H9 (cell line): Measurements from ENCODE around the gene MUL1. TPM values are rescaled to one million over a fixed set of nuclear protein-coding genes. Genes with fewer than 3 reads are reported as not detected.

Source experiments
- DNase-seq: peaks from one replicate; pipeline ENCODE4 v3.0.0-alpha.2; 2017
- H2AFZ ChIP-seq: one replicate; pipeline ENCODE4 v1.6.1; 2013; ENCODE audit warnings: mild to moderate bottlenecking, low read length, control low read depth, moderate library complexity
- H2AK5ac ChIP-seq: 2 replicates; pipeline ENCODE4 v1.6.1; 2013; ENCODE audit warnings: low read length, control low read depth, mixed read lengths; ENCODE audit not compliant: insufficient read length
- H2BK120ac ChIP-seq: one replicate; pipeline ENCODE4 v1.6.1; 2013; ENCODE audit warnings: low read depth, mild to moderate bottlenecking, low read length, control low read depth, inconsistent platforms; ENCODE audit not compliant: poor library complexity, severe bottlenecking
- H2BK12ac ChIP-seq: 2 replicates; pipeline ENCODE4 v1.6.1; 2013; ENCODE audit warnings: low read length, control low read depth, mixed read lengths, low read depth; ENCODE audit not compliant: insufficient read length
- H2BK15ac ChIP-seq: 2 replicates; pipeline ENCODE4 v1.6.1; 2013; ENCODE audit warnings: low read depth, low read length, control low read depth
- H2BK20ac ChIP-seq: one replicate; pipeline ENCODE4 v1.6.1; 2013; ENCODE audit warnings: low read depth, mild to moderate bottlenecking, low read length, control low read depth, inconsistent platforms; ENCODE audit not compliant: poor library complexity, severe bottlenecking
- H2BK5ac ChIP-seq: 2 replicates; pipeline ENCODE4 v1.6.1; 2013; ENCODE audit warnings: low read length, control low read depth, mixed read lengths; ENCODE audit not compliant: insufficient read length
- H3K14ac ChIP-seq: 2 replicates; pipeline ENCODE4 v1.6.1; 2013; ENCODE audit warnings: low read length, control low read depth; ENCODE audit not compliant: insufficient read depth
- H3K18ac ChIP-seq: 2 replicates; pipeline ENCODE4 v1.6.1; 2013; ENCODE audit warnings: low read depth, mild to moderate bottlenecking, mixed read lengths, low read length, control low read depth; ENCODE audit not compliant: insufficient read length
- H3K23ac ChIP-seq: 2 replicates; pipeline ENCODE4 v1.6.1; 2013; ENCODE audit warnings: low read length, control low read depth, mixed read lengths, low read depth; ENCODE audit not compliant: insufficient read length
- H3K23me2 ChIP-seq: 2 replicates; pipeline ENCODE4 v1.6.1; 2013; ENCODE audit warnings: low read depth, mild to moderate bottlenecking, mixed read lengths, low read length, control low read depth; ENCODE audit not compliant: insufficient read length, poor library complexity, severe bottlenecking
- H3K27ac ChIP-seq: 2 replicates; pipeline ENCODE4 v1.5.1; 2013; ENCODE audit warnings: low read length, control low read depth, mixed read lengths, low read depth; ENCODE audit not compliant: insufficient read length
- H3K27me3 ChIP-seq: 2 replicates; pipeline ENCODE4 v1.6.1; 2013; ENCODE audit warnings: low read length, control low read depth, inconsistent platforms; ENCODE audit not compliant: insufficient read depth
- H3K4ac ChIP-seq: 2 replicates; pipeline ENCODE4 v1.6.1; 2013; ENCODE audit warnings: low read depth, mild to moderate bottlenecking, control low read depth, inconsistent platforms, low read length, moderate library complexity
- H3K4me1 ChIP-seq: 2 replicates; pipeline ENCODE4 v1.6.1; 2013; ENCODE audit warnings: low read length, control low read depth, inconsistent platforms; ENCODE audit not compliant: insufficient read depth
- H3K4me2 ChIP-seq: 2 replicates; pipeline ENCODE4 v1.6.1; 2013; ENCODE audit warnings: low read length, control low read depth, mixed read lengths; ENCODE audit not compliant: insufficient read length, insufficient read depth
- H3K56ac ChIP-seq: 2 replicates; pipeline ENCODE4 v1.6.1; 2013; ENCODE audit warnings: low read depth, mild to moderate bottlenecking, mixed read lengths, low read length, control low read depth; ENCODE audit not compliant: insufficient read length
- H3K79me1 ChIP-seq: 2 replicates; pipeline ENCODE4 v1.6.1; 2013; ENCODE audit warnings: low read depth, mild to moderate bottlenecking, moderate library complexity, low read length, control low read depth, inconsistent platforms; ENCODE audit not compliant: insufficient read depth, poor library complexity, severe bottlenecking
- H3K79me2 ChIP-seq: 2 replicates; pipeline ENCODE4 v1.6.1; 2013; ENCODE audit warnings: low read length, control low read depth, inconsistent platforms; ENCODE audit not compliant: insufficient read depth
- H3K9ac ChIP-seq: 2 replicates; pipeline ENCODE4 v1.6.1; 2013; ENCODE audit warnings: low read length, control low read depth, mixed read lengths; ENCODE audit not compliant: insufficient read length; ENCODE audit errors: extremely low read depth
- H3K9me3 ChIP-seq: one replicate; pipeline ENCODE4 v1.6.1; 2013; ENCODE audit warnings: low read depth, low read length, inconsistent platforms; ENCODE audit not compliant: control insufficient read depth
- H3T11ph ChIP-seq: one replicate; pipeline ENCODE4 v1.6.1; 2013; ENCODE audit warnings: mild to moderate bottlenecking, low read length, control low read depth, inconsistent platforms
- H4K20me1 ChIP-seq: one replicate; pipeline ENCODE4 v1.6.1; 2013; ENCODE audit not compliant: control insufficient read depth, insufficient read length, insufficient read depth
- H4K5ac ChIP-seq: 2 replicates; pipeline ENCODE4 v1.6.1; 2013; ENCODE audit warnings: low read depth, mild to moderate bottlenecking, mixed read lengths, low read length, control low read depth; ENCODE audit not compliant: insufficient read length
- H4K8ac ChIP-seq: replicated peaks from 2 replicates; pipeline ENCODE4 v1.6.1; 2013; ENCODE audit warnings: low read length, control low read depth, mixed read lengths, low read depth; ENCODE audit not compliant: insufficient read length
- H4K91ac ChIP-seq: 2 replicates; pipeline ENCODE4 v1.6.1; 2013; ENCODE audit warnings: low read depth, mild to moderate bottlenecking, moderate library complexity, mixed read lengths, low read length, control low read depth; ENCODE audit not compliant: insufficient read length
- H3K27ac Mint-ChIP-seq, 3 experiments: 2 replicates in 2 of 3; 3 replicates in 1 of 3; pipeline ENCODE4 v1.8.0; 2020 to 2021; ENCODE audit warnings: mixed read lengths in 3 of 3, mild to moderate bottlenecking in 1 of 3, moderate library complexity in 1 of 3
- H3K27me3 Mint-ChIP-seq: 2 replicates; pipeline ENCODE4 v1.8.0; 2021; ENCODE audit warnings: low read depth, mild to moderate bottlenecking, moderate library complexity, mixed read lengths
- H3K36me3 Mint-ChIP-seq, 3 experiments: 2 replicates in 2 of 3; 3 replicates in 1 of 3; pipeline ENCODE4 v1.8.0; 2020 to 2021; ENCODE audit warnings: low read depth in 3 of 3, mixed read lengths in 3 of 3; ENCODE audit not compliant: insufficient read depth in 1 of 3
- H3K4me1 Mint-ChIP-seq, 2 experiments: 2 replicates each; pipeline ENCODE4 v1.8.0; 2020; ENCODE audit warnings: mixed read lengths in 2 of 2
- H3K4me3 Mint-ChIP-seq, 2 experiments: 2 replicates in 1 of 2; 3 replicates in 1 of 2; pipeline ENCODE4 v1.8.0; 2020 to 2021; ENCODE audit warnings: mild to moderate bottlenecking in 2 of 2, mixed read lengths in 2 of 2, moderate library complexity in 1 of 2
- H3K9me3 Mint-ChIP-seq, 2 experiments: 2 replicates in 1 of 2; 3 replicates in 1 of 2; pipeline ENCODE4 v1.8.0; 2020; ENCODE audit warnings: mild to moderate bottlenecking in 2 of 2, mixed read lengths in 2 of 2, moderate library complexity in 1 of 2
- CTCF ChIP-seq: fragments of 200-600 bp; sonication (generic); conservative IDR thresholded peaks from 3 replicates; pipeline ENCODE4 v1.8.0; 2021; ENCODE audit warnings: antibody characterized with exemption, mild to moderate bottlenecking
- WGBS: extraction: QIAGEN DNeasy Blood & Tissue Kit; methylation state at CpG from one replicate; pipeline ENCODE4 v1.1.7; 2013; ENCODE audit warnings: missing lambda C conversion rate, low lambda C conversion rate, mixed read lengths; ENCODE audit not compliant: insufficient read length; ENCODE audit errors: extremely low coverage; 5-methylcytosine and 5-hydroxymethylcytosine counted together
- total RNA-seq: library from RNA; stranded (reverse); gene quantifications from 2 replicates; pipeline ENCODE4 v1.2.1, GENCODE V29; 2021

The MUL1 gene
- total RNA-seq, 1 experiment from 2014 or later, result 27.1 TPM

GRCh38 chr1:20484519-20485462 is 23.2 kb downstream of the MUL1 start:
- no peak overlapping the region; a peak in 1 of 7 replicates for H3K27ac Mint-ChIP-seq
- TF ChIP-seq CTCF, result no peak
- H3K23me2 ChIP-seq, result peaks cover 32% of the 10 kb centered on the region

More at GRCh38 chr1:20484519-20485462, 23.2 kb downstream of the MUL1 start:
- no peaks in the 10 kb centered on the region for H3K79me1 ChIP-seq
- no peak overlapping the region for H3K23ac ChIP-seq
- no peak overlapping the region for H2BK20ac ChIP-seq
- no peak overlapping the region for H2BK120ac ChIP-seq
- H3T11ph ChIP-seq, result no peak overlapping the region
- H3K9me3 Mint-ChIP-seq, result peaks cover 0 to 4% of the 10 kb centered on the region in 2 experiments; a peak in 1 of 5 replicates
- no peak overlapping the region for H4K5ac ChIP-seq
- no peaks in the 10 kb centered on the region; a peak in 1 of 7 replicates for H3K36me3 Mint-ChIP-seq
- no peak overlapping the region for H2BK12ac ChIP-seq
- H3K27ac ChIP-seq, result no peak overlapping the region
- WGBS, result no CpG with 5 or more reads among the region's 89 CpGs
- H3K4me3 Mint-ChIP-seq, result peak overlapping the region; percentile 63 to 92
- no peak overlapping the region for H2BK5ac ChIP-seq
- no peak overlapping the region; the same call in 1 of the 2 replicates for H3K14ac ChIP-seq
- no peaks in the 10 kb centered on the region for H3K9me3 ChIP-seq
- no peaks in the 10 kb centered on the region for H3K79me2 ChIP-seq
- H2AFZ ChIP-seq, result no peak overlapping the region
- no peak for DNase-seq
- no peak overlapping the region for H2BK15ac ChIP-seq
- H3K56ac ChIP-seq, result no peak overlapping the region
- H3K27me3 ChIP-seq, result peaks cover 31% of the 10 kb centered on the region; the same call in 1 of the 2 replicates
- peaks cover 93% of the 10 kb centered on the region for H3K27me3 Mint-ChIP-seq
- no peak overlapping the region for H2AK5ac ChIP-seq
- peaks cover 24 to 47% of the 10 kb centered on the region in 2 experiments for H3K4me1 Mint-ChIP-seq
- H3K9ac ChIP-seq, result no peak overlapping the region
- H4K20me1 ChIP-seq, result no peaks in the 10 kb centered on the region
- peak overlapping the region; percentile 89 for H3K4me2 ChIP-seq
- no peak overlapping the region for H3K4ac ChIP-seq
- no peak overlapping the region for H4K91ac ChIP-seq
- H3K18ac ChIP-seq, result no peak overlapping the region
- peaks cover 9% of the 10 kb centered on the region; the same call in 1 of the 2 replicates for H3K4me1 ChIP-seq
- H4K8ac ChIP-seq, result no peak overlapping the region
